ENCODE results near the gene DUSP2.

DUSP2 gene

DNA sequence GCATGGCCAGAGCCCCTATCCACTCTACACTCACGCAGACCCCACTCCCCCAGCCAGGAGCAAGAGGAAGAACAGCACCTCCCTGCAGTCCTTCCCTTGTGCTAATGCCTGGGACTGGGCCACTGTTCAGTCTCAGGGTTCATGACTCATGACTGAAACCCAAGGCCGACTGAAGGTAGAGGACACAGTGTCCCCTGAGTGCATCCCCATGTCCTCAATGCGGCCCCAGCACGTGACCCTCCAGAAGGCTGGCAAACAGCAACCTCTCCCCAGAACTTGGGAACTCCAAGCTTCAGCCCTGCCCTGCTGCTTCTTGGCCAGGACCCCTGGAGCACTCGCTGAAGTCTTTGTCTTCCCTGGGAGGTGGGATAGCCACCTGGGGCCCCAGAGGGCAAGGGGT is 22.8 kb downstream of the DUSP2 start:
- no peak overlapping the region for H3K4me3 ChIP-seq (ENCODE audit: low read depth, low read length)
- TF ChIP-seq MYC (IDR thresholded peaks at IDR 0.05; ENCODE audit: low read depth, low read length) (no peak), POLR2A (IDR thresholded peaks at IDR 0.05; ENCODE audit: extremely low read depth, insufficient read length) (no peak)
- TF ChIP-seq, protein P1, sequence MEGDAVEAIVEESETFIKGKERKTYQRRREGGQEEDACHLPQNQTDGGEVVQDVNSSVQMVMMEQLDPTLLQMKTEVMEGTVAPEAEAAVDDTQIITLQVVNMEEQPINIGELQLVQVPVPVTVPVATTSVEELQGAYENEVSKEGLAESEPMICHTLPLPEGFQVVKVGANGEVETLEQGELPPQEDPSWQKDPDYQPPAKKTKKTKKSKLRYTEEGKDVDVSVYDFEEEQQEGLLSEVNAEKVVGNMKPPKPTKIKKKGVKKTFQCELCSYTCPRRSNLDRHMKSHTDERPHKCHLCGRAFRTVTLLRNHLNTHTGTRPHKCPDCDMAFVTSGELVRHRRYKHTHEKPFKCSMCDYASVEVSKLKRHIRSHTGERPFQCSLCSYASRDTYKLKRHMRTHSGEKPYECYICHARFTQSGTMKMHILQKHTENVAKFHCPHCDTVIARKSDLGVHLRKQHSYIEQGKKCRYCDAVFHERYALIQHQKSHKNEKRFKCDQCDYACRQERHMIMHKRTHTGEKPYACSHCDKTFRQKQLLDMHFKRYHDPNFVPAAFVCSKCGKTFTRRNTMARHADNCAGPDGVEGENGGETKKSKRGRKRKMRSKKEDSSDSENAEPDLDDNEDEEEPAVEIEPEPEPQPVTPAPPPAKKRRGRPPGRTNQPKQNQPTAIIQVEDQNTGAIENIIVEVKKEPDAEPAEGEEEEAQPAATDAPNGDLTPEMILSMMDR (IDR thresholded peaks at IDR 0.05; ENCODE audit: low read depth, low read length): no peak
- TF ChIP-seq, protein P2, sequence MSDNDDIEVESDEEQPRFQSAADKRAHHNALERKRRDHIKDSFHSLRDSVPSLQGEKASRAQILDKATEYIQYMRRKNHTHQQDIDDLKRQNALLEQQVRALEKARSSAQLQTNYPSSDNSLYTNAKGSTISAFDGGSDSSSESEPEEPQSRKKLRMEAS (IDR thresholded peaks at IDR 0.05; ENCODE audit: low read depth, low read length): no peak

DNA sequence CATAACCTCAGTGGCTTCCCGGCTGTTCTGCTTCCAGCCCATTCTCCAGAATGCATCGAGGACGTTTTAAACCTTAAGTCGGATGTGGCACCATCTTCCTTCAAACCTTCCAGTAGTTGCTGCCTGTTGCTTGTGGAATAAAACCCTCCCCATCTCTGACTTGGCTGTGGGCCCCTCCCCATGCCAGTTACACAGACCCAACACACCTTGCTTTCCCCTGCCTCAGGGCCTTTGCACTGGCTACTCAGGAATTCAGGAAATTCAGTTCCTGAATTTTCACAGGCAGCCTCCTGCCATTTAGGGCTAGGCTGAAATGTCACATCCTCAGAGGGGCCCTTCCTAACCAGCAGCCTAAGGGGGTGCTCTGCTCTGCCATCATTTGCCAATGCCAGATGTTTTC is 23.8 kb downstream of the DUSP2 start:
- DNase-seq (ENCODE audit: low read depth): no peak
- H3K4me3 ChIP-seq (ENCODE audit: low read depth, low read length): no peak overlapping the region
- no peak for TF ChIP-seq MYC (IDR thresholded peaks at IDR 0.05; ENCODE audit: low read depth, low read length)
- no peak for TF ChIP-seq POLR2A (IDR thresholded peaks at IDR 0.05; ENCODE audit: extremely low read depth, insufficient read length)
- TF ChIP-seq, protein P2 (IDR thresholded peaks at IDR 0.05; ENCODE audit: low read depth, low read length): no peak
- TF ChIP-seq, protein P1 (IDR thresholded peaks at IDR 0.05; ENCODE audit: low read depth, low read length): no peak

More for the DNA sequence above, 22.8 kb downstream of the DUSP2 start:
- no peak for DNase-seq (ENCODE audit: low read depth)

DNA sequence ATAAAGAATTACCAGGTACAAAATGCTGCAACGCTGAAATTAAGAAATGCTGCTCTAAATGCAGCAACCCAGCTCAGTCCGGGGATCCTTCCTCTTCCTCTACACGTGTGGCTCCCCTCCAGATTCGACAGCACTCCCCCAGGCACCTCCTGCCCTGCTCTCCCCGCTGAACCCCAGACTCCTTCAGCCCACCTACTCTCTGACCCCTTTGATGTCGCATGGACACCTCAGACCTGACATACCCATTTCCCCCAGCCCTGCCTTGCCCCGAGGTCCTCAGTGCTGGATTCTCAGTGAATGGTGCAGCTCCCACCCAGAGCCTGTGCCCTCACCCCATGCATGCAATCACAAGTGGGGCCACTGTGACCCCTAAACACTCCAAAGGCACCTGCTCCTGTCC is 24.2 kb downstream of the DUSP2 start:
- TF ChIP-seq MYC (IDR thresholded peaks at IDR 0.05; ENCODE audit: low read depth, low read length) (no peak), POLR2A (IDR thresholded peaks at IDR 0.05; ENCODE audit: extremely low read depth, insufficient read length) (no peak)
- TF ChIP-seq, protein P2 (IDR thresholded peaks at IDR 0.05; ENCODE audit: low read depth, low read length): no peak
- TF ChIP-seq, protein P1 (IDR thresholded peaks at IDR 0.05; ENCODE audit: low read depth, low read length): no peak
- DNase-seq (ENCODE audit: low read depth): no peak
- H3K4me3 ChIP-seq (ENCODE audit: low read depth, low read length): no peak overlapping the region

DNA sequence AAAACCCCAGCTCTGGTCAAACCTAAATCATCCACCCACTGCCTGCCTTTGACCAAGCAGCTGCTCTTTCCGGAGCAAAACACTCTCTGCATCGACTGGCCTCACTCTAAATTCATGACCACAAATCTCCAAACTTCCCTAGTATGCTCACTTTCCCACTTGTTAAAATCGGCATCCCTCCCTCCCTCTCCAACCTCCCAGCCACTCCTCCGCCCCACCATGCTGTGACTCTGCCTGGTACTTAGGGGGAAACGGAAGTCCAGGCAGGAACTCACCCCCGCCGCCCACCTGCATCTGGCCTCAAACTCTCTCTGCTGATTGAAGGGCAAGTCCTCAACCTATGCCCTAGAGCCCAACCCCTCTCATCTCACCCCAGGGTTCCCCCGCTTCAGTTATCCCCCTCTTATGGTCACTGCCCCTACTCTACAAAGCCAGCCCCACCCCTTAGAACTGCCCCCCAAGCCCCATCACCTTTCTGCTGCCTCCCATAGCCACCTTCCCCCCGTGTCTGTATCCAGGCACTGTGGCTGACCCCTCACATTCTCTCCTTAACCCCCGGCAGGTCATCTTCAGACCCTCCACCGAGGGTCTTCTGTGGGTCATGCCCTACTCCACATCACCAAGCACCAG is 25.0 kb downstream of the DUSP2 start:
- peak; percentile 72 for DNase-seq (ENCODE audit: low read depth)
- H3K4me3 ChIP-seq (ENCODE audit: low read depth, low read length): no peak overlapping the region
- TF ChIP-seq, protein P1 (IDR thresholded peaks at IDR 0.05; ENCODE audit: low read depth, low read length): no peak
- no peak for TF ChIP-seq MYC (IDR thresholded peaks at IDR 0.05; ENCODE audit: low read depth, low read length)
- TF ChIP-seq, protein P2 (IDR thresholded peaks at IDR 0.05; ENCODE audit: low read depth, low read length): no peak
- TF ChIP-seq POLR2A (IDR thresholded peaks at IDR 0.05; ENCODE audit: extremely low read depth, insufficient read length): no peak

DNA sequence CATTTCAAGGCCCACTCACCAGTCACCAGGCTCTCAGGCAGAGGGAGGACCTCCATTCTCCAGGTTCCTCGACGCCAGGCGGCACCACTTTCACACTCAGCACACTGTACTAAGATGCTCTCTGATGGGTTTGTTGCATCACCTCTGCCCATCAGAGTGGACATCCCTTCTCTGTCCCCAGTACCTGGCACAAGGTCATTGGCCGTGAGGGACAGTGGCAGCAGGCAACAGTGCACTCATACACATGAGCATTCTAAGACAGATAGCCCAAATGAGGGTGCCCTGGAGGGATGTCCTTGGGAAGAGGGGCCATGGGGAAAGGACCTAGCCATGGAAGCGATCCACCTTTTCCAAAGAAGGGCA is 25.9 kb downstream of the DUSP2 start:
- TF ChIP-seq, protein P1 (IDR thresholded peaks at IDR 0.05; ENCODE audit: low read depth, low read length): no peak
- TF ChIP-seq, protein P2 (IDR thresholded peaks at IDR 0.05; ENCODE audit: low read depth, low read length): no peak
- TF ChIP-seq POLR2A (IDR thresholded peaks at IDR 0.05; ENCODE audit: extremely low read depth, insufficient read length) (no peak), MYC (IDR thresholded peaks at IDR 0.05; ENCODE audit: low read depth, low read length) (no peak)
- DNase-seq (ENCODE audit: low read depth): no peak
- H3K4me3 ChIP-seq (ENCODE audit: low read depth, low read length): no peak overlapping the region
